Fibroblast of pulmonary artery (primary cell): ENCODE data around the gene LEKR1.
A peak's percentile ranks its signal among the peaks of the same experiment; 100 is the strongest.

Source experiments
- DNase-seq: peaks from one replicate; pipeline ENCODE4 v3.0.0-alpha.2; 2010; ENCODE audit warnings: low read depth
- H3K4me3 ChIP-seq: replicated peaks from 2 replicates; pipeline ENCODE4 v1.5.1; 2011; ENCODE audit warnings: low read depth, mild to moderate bottlenecking, control low read depth, low read length, moderate library complexity
- TF ChIP-seq, protein P1 (sequence below): IDR thresholded peaks from 2 replicates; pipeline ENCODE4 v1.5.1; 2011; ENCODE audit warnings: mild to moderate bottlenecking, control low read depth, low read length, inconsistent platforms; ENCODE audit errors: missing control alignments

The LEKR1 gene

DNA sequence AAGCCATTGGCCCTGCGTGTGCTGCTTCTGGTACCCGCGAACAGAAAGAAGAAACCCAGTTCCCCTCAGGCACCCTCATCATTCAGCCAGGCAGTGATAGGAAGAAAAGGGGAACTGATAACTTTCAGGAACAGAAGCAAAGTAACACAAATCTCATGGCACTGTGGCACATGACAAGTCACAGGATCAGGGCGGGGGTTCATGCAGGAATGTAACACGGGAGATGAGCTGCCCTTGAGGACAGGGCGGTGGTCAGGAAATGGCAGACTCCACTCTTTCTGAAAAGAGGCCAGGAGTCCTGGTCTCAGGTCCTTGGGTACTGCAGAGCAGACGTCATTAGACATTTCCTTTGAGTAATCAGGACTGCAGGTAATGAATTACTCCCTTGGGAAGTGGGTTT is 238.2 kb downstream of the LEKR1 start:
- H3K4me3 ChIP-seq, result no peak overlapping the region
- DNase-seq, result no peak
- TF ChIP-seq, protein P1, sequence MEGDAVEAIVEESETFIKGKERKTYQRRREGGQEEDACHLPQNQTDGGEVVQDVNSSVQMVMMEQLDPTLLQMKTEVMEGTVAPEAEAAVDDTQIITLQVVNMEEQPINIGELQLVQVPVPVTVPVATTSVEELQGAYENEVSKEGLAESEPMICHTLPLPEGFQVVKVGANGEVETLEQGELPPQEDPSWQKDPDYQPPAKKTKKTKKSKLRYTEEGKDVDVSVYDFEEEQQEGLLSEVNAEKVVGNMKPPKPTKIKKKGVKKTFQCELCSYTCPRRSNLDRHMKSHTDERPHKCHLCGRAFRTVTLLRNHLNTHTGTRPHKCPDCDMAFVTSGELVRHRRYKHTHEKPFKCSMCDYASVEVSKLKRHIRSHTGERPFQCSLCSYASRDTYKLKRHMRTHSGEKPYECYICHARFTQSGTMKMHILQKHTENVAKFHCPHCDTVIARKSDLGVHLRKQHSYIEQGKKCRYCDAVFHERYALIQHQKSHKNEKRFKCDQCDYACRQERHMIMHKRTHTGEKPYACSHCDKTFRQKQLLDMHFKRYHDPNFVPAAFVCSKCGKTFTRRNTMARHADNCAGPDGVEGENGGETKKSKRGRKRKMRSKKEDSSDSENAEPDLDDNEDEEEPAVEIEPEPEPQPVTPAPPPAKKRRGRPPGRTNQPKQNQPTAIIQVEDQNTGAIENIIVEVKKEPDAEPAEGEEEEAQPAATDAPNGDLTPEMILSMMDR, result no peak

GRCh38 chr3:157065201-157065600 is 239.0 kb downstream of the LEKR1 start:
- TF ChIP-seq, protein P1, result no peak
- no peak overlapping the region for H3K4me3 ChIP-seq
- no peak for DNase-seq

DNA sequence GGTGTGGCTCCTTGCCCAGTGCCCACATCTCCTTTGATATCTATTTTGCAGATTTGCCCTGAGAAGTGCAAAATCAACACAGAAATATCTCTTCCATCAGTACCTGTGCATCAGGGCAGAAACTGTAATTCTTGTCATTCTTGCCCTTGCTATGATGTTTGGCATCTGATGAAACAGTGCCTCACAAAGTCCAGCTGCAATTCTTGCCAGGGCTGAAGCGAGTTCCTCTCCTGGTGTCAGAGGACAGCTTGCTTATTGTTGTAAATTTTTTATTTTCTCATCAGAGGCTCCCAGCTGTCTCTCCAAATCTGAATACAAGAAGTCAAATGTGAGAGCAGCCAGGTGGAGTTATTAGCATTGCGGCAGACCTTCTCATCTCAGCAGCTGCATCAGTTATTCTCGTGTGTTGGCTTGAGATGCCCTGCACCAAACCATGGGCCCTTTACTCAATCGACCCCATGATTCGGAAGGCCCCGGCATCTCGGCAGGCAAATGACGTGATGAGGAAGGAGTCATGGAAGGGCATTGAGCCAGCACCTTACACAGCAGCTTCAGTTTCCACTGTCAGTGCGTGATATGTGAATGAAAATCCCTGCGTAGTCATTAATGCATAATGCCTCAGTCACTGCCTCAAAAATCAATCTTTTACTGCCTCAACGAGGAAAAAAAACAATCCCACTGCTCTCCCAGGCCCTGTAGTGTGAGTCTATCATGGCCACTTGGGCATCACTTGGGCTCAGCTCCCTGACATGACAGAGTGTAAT is 240.4 kb downstream of the LEKR1 start:
- TF ChIP-seq, protein P1, result no peak
- H3K4me3 ChIP-seq, result no peak overlapping the region
- DNase-seq, result peak; percentile 83

- TF ChIP-seq, protein P1, result peak; percentile 1
- no peak overlapping the region for H3K4me3 ChIP-seq
- no peak for DNase-seq
Measured at GRCh38 chr3:157067114-157067513, 241.0 kb downstream of the LEKR1 start.

GRCh38 chr3:157069406-157069805 is 243.3 kb downstream of the LEKR1 start:
- H3K4me3 ChIP-seq, result no peak overlapping the region
- TF ChIP-seq, protein P1, result no peak
- no peak for DNase-seq

DNA sequence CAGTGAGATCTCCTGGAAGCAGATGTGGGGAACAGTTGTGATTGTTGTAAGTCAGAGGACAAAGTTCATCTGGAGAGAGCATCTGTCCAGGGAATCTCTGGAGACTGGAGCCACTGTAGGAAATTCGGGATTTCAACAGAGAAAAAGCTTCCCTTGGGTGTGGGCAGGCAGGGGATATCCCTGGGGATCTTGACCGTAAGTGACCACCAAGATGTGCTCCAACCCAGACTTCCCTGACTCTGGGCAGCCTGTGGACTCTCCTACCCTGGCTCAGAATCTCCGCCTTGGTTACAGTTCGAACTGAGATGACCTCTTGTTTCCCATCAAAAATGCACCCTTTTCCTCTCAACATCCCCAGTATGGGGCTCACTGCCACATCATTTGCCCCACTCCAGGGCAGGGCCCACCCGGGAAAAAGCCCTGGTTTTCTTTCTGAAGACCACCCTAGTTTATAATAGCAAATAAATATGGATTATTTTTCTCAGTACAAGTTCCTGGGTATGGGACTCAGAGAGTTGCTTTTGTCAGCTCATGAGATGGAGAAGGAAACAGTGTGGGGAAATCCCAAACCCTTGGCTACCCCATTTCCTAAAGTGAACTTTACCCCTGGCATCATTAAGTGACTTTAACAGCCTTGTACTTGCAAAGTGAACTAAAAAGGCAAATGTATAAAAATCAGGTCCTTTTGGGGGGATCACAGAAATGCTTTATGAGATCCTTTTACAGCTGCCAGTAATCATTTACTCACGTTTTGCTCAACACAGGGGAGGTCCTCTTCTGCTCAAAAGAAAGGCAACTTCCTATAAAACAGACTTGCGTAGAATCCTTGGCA is 243.9 kb downstream of the LEKR1 start:
- TF ChIP-seq, protein P1, result no peak
- H3K4me3 ChIP-seq, result no peak overlapping the region
- DNase-seq, result no peak
